ENCODE measurements around the gene EPHA3. TPM values are rescaled to one million over a fixed set of nuclear protein-coding genes. Genes with fewer than 3 reads are reported as not detected.

Gene EPHA3
- total RNA-seq, result 15.3 TPM

DNA sequence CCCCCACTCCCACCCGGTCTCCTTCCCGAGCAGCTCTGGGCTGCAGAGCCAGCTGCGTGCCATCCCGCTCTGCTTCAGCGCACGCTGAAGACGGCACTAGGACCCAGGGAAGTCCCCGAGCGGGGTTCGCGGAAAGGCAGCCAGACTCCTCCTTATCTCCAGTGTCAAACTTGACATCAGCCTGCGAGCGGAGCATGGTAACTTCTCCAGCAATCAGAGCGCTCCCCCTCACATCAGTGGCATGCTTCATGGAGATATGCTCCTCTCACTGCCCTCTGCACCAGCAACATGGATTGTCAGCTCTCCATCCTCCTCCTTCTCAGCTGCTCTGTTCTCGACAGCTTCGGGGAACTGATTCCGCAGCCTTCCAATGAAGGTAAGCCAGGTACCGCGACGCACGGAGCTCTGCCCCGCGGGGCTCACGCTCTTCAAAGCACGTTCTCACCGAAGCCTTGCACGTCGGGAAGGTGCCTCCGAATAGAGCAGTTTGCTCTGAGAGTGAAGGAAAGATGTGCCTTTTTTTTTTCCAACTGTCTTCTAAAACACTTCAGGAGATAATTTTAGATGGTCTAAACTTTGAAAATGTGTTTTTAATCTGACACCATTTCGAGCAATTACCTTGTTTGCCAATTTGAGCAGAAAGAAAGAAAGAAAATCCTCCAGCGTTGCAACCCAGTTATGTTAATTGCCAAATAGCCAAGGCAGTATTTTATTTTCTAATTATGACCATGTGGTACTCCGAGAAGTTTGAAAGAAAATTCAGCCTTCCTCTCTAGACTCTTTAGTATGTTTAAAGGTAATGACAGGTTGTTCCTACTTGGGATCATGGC lies at the start of gene EPHA3:
Gene EPHA3, plus strand, starts transcription at position 161 of the 830 bp plus-strand sequence. Its CDS starts 128 bp downstream, at position 289.
- DNase-seq (ENCODE audit: low spot score), result peak; percentile 65

DNA sequence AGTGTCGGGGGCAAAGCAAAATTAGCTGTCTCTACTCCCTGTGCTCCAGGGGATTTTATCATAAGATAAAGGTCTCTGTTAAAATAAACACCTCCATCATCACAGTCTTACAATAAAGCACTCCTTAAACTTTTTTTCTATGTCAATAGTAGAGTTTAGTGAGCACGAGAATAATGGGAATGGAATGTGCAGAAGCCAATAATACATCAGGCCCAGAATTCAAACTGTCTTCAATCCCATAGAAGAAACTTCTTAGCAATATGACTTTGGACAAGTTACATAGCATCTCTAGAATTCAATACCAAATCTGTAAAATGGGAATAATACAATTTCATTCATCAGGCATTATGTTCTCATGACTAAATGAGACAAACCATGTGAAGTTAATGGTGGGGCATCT lies 49.0 kb upstream of the EPHA3 start:
- DNase-seq (ENCODE audit: low spot score), result no peak

DNA sequence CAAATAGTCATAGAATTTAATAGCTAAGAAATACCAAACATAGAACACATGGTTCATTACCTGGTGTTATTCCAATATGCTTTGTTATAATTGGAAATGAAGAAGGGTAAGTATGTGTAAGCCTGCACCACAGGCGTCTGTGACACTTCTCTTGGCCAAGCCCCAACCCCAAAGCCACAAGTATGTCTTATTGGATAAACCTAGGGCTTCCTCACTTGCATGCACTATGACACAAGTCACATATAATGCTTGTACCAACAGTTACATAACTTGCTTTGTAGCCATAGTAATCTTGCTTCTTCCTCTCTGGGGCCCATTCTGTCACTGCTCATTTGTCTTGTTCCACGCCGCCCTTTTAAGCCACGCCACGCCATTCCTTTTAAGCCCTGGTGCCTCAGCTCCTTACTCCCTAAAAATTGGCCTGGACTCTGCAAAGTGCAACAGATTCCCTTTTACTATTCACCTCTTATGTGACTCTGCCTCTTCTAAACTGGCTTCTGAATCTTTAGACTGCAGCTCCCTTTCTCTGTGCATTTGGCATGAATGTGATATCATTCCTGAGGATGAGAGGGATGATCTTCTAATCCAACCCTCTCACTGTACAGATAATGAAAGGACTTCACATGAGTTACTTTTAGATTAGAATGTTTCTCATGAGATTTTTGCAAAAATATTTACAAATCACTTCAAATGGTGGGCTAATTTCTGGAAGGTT lies 48.1 kb upstream of the EPHA3 start:
- DNase-seq (ENCODE audit: low spot score), result no peak

DNA sequence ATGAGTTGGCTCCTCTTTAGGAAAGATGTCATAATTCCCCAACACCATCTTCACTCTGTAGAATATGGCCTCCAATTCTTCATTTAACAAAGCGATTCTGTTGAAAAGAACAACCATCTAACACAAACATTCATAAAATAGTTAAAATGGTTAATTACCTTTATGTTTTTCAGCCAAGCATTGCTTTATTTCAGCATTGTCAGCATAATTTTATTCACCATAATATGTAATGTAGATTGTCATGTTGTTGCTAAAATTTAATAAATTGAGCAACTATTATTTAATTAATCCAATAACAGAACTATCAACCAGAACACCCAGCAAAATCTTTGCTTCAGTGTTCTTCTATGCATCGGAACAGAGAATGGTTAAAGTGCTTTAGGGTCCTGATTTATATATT lies 46.2 kb upstream of the EPHA3 start:
- no peak for DNase-seq (ENCODE audit: low spot score)

DNA sequence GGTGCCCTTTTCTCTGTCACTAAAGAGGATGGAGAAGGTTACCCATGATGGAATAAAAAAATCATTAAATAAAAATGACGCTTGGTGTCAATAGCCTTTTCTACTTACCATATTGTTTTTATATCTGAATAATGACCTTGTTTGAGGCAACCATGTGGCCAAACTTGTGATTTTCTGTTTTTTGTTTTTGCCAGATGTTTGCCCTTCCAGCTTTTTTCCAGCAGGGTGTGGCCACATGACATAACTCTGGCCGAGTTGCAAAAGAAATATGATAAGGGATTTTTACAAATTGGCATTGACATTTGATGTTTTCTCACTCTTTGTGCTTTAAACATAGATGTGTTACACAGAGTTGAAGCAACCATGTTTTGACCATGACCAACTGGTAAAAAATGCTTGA lies 39.7 kb upstream of the EPHA3 start:
- DNase-seq (ENCODE audit: low spot score), result no peak

DNA sequence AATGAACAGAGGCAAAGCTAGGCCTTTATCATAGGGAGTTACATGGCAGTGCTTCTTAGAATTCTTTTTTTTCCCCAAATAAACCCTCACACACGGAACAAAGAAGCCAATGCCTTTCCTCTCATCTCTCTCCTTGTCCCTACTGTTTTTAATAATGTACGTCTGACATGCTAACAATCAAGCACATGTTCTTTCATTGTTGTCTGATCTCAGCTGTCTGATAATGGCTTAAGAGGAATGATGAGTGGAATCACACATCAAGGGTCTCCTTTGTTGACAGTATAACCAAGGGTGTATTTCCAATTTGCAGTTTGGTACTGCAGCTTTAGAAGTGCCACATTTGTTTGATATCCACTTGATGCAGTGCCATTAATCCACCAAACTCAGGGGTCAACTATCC lies 34.8 kb upstream of the EPHA3 start:
- no peak for DNase-seq (ENCODE audit: low spot score)

DNA sequence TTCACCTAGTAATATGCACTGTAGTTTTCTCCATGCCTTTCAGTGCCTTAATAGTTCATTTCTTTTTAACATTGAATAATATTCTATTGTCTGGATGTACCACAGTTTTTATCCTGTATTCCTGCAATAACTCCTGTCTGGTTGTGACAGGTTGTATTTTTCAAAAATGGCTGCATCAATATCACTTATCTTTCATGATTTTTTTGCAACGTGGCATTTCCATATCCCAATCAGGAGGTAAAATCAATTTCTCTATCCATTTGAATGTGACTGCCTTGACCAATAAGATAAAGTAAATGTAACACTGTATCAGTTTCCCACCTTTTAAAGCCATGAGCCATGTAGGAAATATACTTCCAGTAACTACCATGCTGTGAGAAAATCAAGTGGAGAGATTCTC lies 27.5 kb upstream of the EPHA3 start:
- no peak for DNase-seq (ENCODE audit: low spot score)

DNA sequence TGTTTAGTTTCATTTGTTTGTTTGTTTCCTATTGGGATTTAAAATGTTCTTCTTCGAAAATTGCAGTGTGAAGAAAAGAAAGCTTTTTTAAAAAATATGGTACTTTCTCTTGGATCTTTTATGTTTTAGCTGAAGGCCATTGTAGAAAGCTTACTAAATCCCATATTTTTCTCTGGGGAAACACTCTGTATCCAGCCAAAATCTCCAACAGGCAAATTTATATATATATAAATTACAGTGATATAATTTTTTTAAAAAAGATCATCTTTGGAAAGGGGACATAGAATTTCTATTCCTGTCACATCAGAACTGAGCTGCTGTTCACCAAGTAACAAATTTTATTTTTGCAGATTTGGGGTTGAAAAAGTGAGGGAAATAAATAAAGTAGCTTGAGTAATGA lies 19.6 kb upstream of the EPHA3 start:
- DNase-seq (ENCODE audit: low spot score), result no peak

DNA sequence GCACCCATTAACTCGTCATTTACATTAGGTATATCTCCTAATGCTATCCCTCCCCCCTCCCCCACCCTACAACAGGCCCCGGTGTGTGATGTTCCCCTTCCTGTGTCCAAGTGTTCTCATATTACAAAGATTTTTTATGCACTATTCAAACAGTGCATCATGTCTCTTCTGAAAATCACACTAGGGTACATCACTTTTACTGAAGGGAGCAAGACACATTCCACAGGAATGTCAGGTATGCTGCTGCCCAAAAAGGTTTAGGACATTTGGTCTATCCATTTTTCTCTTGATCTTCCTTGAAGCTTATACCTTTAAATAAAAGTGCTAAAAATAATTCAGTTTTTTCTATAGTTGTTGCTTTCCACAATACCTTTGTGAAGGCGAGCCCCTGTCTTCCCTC lies 9.2 kb upstream of the EPHA3 start:
- no peak for DNase-seq (ENCODE audit: low spot score)

DNA sequence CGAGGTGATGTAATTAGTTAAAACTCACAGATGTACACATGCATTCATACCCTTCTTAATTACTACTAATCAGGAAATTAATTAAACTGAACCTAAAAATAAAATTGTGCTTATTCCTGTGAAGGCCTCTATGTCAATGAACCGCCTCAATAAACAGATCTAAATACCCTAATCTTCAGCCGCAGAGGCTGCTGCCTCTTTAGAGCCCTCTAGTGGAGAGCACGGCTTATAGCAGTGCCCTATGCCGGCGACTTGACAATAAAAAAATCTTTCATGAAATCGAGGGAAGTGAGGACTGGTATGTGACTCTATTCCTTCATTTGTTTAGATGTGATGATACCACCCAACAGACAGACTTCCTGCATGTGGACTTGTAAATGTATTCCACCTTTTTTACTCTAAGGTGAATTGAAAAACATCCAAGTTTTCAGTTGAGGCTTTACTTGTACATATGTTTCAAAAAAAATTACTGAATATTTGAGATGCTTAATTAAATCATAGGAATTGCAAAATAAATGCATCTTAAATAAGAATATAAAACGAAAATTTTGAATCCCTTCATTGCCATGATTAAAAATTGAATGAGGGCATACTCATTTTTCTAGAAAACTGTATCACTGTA lies 8.3 kb upstream of the EPHA3 start:
- DNase-seq (ENCODE audit: low spot score), result no peak

DNA sequence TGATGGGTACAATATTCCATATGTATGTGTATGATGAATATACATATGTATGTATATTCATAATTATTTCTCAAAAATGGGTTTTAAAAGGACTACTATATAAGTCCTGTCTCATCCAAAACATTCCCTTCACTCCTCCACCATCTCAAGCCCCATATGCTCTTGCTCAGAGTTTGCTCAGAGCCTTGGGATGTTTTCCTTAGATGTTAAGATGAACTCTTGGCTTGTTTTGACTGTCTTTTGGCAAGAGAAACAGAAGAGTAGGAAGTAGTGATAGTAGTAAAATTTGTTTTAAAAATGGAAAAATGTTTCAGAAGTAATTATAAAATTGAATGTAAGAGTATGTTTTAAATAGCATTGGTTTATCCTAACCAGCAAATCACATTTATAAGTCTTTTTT lies 6.2 kb upstream of the EPHA3 start:
- DNase-seq (ENCODE audit: low spot score), result no peak

DNA sequence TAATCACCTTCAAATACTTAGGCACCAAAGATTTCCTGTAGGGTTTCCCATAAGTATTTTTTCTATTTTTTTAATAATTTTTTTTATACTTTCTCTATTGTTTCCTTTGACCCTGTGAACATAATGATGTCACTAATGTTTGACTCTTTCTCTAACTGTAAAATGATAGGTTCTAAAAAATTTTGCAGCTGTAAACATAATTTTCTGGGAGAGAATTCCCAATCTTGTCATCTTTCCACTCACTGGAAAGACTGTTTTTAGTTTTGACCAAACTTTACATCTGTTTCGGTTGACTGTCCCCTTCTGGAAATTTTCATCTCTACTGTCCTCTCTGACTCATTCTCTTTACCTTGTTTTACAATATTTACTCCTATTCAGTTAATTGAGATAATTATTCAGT lies 5.5 kb upstream of the EPHA3 start:
- no peak for DNase-seq (ENCODE audit: low spot score)

DNA sequence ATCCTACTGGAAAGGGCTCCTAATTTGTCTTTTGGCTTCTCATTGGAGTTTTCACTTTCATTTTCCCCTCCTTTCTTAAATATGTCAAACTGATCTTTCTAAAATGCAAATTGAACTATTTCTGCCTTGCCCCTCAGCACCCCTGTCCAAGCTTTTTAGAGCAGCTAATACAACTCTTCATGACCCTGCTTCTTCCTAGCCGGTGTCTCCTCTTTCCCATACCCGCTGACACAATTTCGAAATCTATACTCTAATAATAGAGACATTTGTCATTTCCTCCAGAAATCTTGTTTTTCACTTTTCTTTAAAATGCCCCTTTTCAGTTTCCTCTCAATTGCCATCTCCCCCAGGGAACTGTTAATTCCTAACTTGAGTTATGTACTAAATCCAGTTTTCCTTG lies 2.9 kb upstream of the EPHA3 start:
- no peak for DNase-seq (ENCODE audit: low spot score)

DNA sequence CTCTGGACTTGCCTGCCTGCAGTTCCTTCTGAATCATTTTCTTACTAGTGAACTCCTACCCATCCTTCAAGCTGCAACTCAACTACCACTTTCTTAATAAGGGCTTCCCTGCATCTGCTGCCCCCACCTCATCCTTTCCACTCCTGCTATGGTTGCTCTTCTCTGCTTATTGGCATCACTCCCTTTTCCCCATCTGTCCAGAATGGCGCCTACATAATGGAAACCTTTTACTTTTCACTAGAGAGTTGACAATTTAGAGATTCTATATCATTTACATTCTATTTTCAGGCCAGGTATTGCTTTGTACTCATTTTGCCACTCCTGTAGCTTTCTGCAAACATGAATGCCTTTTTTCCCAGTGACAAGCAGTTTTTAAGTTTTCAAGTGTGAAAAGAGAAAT lies 1.9 kb upstream of the EPHA3 start:
- no peak for DNase-seq (ENCODE audit: low spot score)

DNA sequence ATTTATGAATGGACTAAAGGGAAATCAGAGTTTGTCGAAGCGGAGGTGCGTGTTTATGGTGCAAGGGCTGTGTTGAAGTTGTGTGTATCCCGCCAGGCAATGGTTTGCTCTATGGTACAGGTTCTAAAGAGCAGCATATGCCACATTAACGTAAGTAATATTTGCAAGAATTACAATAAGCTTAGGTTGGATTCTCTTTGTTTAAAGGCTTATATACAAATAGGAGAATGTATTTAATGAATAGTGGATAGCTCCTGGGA lies 800 bp downstream of the EPHA3 start:
- DNase-seq (ENCODE audit: low spot score), result no peak

DNA sequence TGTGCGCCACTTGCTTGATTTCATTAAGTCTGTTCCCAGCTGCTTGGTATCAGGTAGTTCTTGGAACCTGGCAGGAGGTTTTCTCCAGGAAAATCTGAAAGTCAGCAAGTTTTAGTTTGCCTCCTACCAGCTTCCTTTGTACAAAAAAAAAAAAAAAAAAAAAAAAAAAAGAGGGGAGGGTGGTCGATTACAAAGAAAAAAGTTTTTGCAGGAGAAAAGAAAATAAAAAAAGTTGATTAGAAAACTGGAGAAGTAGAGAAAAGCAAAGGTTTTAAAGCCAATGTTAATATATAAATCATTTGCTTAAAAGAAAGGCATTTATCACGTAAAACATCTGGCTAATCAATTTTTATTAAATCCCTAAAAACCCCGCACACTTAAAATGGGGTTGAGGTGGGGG lies 5.9 kb downstream of the EPHA3 start:
- no peak for DNase-seq (ENCODE audit: low spot score)

DNA sequence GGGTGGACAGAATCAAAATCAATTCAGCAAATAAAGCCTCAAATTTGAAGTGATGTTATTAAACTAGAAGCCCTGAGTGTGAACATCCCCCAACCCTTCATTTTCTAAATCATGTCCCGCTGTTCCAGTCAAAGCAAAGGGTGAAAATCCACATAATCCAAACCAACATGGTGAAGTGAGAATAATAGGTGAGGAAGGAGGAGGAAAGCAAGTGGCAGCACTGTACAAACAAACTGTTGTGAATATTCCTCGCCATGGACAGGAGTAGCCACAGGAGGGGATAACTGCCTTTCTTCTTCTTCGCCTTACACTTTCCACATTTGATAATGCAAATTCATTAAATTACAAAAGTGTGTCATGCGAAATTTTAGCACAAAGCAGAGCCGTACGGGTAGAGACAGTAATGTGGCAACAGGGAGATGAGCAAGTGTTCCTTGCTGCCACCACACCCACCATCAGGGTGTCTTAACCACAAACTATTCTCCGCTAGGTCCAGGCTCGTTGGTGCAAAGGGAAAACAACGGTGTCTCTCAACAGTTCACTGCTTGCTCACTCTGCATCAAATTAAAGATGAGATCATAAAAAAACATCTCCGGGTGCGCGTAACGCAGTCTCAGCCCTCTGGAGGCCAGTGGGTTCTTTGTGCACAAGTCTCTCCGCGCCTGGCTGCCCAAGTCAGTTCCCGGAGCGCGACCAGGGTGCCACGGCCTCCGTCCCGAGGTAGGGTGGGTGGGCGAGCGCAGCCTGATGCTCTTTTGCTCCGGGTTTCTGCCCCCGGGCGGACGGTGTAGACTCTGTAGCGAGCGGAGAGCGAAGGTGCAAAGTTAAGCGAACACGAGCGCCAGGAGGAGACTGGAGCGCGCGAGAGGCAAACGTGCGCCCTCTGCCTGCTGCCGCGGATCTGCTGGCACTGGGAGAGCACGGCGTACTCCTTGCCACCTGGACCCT lies 6.7 kb downstream of the EPHA3 start:
- DNase-seq (ENCODE audit: low spot score), result peak; percentile 42

DNA sequence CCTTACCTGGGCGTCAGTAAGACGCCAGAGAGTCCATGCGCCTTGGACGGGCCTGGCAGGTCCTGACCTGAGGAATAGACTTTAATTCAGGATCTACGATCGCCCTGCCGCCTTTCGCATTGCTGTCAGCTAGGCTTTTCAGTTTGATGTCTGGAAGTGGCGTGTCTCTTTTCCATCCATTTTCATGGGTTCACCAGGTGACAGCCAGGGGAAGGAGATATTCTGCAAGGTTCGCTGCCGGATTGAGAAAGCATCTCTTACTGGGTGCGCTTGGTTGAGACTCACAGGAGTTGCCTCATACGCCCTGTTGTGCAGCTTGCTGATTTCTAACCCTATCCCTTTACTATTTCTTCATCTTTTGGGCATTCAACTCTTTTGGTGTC lies 7.4 kb downstream of the EPHA3 start:
- DNase-seq (ENCODE audit: low spot score), result no peak

DNA sequence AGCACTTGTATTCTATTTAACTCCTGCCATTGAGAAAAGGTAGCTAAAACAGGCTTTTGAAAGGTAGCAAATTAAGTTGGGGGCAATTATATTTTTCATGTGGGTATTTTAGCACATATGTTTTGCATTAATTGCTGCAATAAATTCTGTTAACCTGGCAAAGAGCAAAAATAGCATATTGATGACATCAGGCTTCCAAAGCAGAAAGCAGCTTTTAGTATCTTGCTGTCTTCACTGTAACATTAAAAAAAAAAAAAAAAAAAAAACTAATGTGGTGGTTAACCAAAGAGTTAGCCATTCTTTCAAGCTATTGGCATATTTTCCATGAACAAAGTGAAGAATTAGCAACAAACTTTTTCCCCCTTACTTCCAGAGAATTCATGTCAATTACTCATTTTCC lies 9.1 kb downstream of the EPHA3 start:
- DNase-seq (ENCODE audit: low spot score), result no peak

DNA sequence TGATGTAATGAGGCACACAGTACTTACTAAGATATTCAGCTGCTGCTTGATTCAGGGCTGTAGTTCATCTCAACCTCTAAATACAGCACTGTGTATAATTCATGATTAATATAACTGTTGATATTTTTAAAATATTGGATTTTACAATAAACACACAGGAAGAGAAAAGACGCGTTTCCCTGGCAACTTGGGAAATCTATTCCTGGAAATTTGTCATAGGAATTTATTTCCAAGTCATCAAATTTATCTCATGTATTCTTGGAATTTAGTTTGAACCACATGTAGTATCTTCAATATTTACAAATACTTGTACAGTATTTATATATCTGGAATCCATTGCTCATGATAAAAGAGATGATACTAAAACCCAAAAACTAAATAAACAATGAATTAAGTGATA lies 30.6 kb downstream of the EPHA3 start:
- no peak for DNase-seq (ENCODE audit: low spot score)

DNA sequence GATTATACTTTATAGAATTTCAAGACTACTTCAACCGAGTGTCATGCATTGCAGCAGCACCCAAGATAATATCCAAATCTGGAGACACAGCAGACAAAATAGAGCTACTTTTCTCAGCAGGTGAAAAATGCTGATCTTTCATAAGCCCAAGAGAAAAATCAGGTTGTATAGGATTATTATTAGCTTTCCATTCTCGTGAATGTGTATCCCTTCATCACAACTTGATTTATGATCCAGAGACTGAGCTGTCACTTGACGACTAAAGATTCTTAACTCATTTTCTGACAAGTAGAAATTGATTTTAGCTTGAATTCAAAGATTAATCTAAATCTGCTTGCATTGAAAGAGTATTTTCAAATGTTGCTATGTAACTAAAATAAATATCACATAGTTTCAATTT lies 32.4 kb downstream of the EPHA3 start:
- no peak for DNase-seq (ENCODE audit: low spot score)

DNA sequence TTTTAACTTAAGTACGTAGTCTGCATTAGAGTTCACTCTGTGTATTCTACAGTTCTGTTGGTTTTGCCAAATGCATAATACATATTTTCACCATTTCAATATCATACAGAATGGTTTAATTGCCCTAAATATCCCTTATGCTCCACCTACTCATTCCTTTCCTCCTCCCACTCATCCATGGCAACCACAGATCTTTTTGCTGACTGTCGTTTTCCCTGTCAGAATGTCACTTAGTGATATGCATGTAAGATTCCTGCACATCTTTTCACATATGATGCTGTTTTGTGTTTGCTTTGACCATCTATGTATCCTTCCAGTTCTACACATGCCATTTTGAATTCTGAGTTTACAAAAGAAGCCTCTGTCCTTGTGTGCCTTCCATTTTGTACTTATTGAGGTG lies 36.7 kb downstream of the EPHA3 start:
- DNase-seq (ENCODE audit: low spot score), result no peak
